HPDE6-E6E7 (cell line): ENCODE results near the gene ELN.
"Not testable (repeated sequence)": the region's sequence is repeated elsewhere in the genome, so short reads cannot be mapped to it uniquely, and the experiment has no call there.

Experiments
- DNase-seq: peaks from one replicate; pipeline ENCODE4 v3.0.0; 2011; ENCODE audit warnings: missing footprints; ENCODE audit errors: extremely low spot score

Gene ELN

GRCh38 chr7:74000489-74001149, 27.4 kb upstream of the ELN start:
- no peak for DNase-seq

- DNase-seq = no peak
Measured at GRCh38 chr7:74001150-74001494, 26.9 kb upstream of the ELN start.

- DNase-seq = peak; percentile 76
Measured at GRCh38 chr7:74002474-74003017, 25.4 kb upstream of the ELN start.

GRCh38 chr7:74003621-74004020, 24.4 kb upstream of the ELN start:
- no peak for DNase-seq

GRCh38 chr7:74006032-74006431, 21.9 kb upstream of the ELN start:
- no peak for DNase-seq

GRCh38 chr7:74006451-74007241, 21.3 kb upstream of the ELN start:
- DNase-seq = no peak

- no peak for DNase-seq
Measured at GRCh38 chr7:74007242-74007567, 20.8 kb upstream of the ELN start.

GRCh38 chr7:74008687-74009086, 19.3 kb upstream of the ELN start:
- no peak for DNase-seq

GRCh38 chr7:74009719-74010118, 18.3 kb upstream of the ELN start:
- no peak for DNase-seq

- no peak for DNase-seq
Measured at GRCh38 chr7:74010407-74010806, 17.6 kb upstream of the ELN start.

- not testable (repeated sequence) for DNase-seq
Measured at GRCh38 chr7:74011421-74011820, 16.6 kb upstream of the ELN start.

GRCh38 chr7:74012842-74013249, 15.1 kb upstream of the ELN start:
- peak; percentile 69 for DNase-seq

GRCh38 chr7:74013539-74014272, 14.3 kb upstream of the ELN start:
- no peak for DNase-seq

GRCh38 chr7:74014931-74015330, 13.0 kb upstream of the ELN start:
- no peak for DNase-seq

GRCh38 chr7:74015670-74016069, 12.3 kb upstream of the ELN start:
- no peak for DNase-seq

- no peak for DNase-seq
Measured at GRCh38 chr7:74017125-74017524, 10.8 kb upstream of the ELN start.

- DNase-seq = no peak
Measured at GRCh38 chr7:74018246-74018895, 9.6 kb upstream of the ELN start.

- no peak for DNase-seq
Measured at GRCh38 chr7:74019149-74019548, 8.8 kb upstream of the ELN start.

- DNase-seq = no peak
Measured at GRCh38 chr7:74020390-74020789, 7.6 kb upstream of the ELN start.

GRCh38 chr7:74021546-74022320, 6.2 kb upstream of the ELN start:
- no peak for DNase-seq

GRCh38 chr7:74022507-74022906, 5.5 kb upstream of the ELN start:
- no peak for DNase-seq
